Effector CD8-positive, alpha-beta T cell (primary cell): ENCODE data around the gene ZNF248.

ENCODE experiments used
- DNase-seq: peaks from one replicate; lab custom pipeline; 2025; lab: John Stamatoyannopoulos, UW

Gene ZNF248

DNA sequence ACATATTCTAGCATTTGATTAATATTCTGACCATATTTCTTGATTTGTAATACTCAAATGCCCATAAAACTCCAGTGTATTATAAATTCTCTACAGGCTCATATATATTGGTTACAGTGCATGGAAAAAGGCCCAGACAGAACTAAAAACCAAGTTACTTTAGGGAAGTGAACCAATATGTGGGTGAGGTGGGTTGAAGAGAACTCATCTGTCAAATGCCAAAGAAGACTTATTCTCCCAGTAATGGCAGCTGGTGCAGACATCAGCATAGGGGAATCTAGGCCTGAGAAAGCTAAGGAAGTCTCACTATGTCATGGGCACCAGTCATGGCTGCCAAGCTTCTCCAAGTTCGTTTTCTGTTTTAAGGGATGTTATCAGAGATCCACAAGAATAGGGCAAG lies 30.6 kb downstream of the ZNF248 start:
- DNase-seq: no peak

DNA sequence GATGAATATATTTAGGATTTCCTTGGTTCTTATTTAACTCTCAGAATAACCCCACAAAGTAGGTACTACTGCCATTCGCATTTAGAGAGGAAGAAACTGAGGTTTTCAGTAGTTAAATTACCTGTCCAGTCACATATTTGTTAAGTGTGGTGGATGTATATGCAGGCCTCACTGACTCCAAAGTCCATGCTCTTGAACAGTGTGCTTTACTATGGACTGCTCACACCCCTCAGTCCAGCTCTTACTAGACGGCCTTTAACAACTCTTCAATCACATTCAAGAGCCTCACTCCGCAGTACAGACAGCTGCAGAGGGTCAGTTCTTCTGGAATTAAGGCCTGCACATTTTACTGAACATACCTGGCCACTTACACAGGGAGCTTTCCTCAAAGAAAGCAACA lies 36.2 kb downstream of the ZNF248 start:
- no peak for DNase-seq

DNA sequence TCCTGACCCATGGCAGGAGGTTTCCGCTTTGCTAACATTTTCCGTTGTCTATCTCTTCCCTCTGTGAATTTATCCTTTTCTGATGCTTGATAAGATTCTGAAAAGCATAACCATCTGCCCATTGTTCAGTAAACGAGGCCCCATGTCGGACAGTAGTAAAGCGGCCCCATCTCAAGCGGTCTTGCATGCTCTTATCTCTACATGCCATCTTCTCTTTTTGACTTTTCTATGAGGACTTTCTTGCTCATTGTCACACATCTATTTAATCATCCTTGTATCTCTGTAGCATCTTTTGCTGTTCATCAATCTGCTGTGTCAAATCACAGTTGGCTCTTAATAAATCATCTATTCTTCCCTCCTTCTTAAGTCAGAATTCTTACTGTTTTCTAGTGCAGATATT lies 37.6 kb downstream of the ZNF248 start:
- DNase-seq: no peak

DNA sequence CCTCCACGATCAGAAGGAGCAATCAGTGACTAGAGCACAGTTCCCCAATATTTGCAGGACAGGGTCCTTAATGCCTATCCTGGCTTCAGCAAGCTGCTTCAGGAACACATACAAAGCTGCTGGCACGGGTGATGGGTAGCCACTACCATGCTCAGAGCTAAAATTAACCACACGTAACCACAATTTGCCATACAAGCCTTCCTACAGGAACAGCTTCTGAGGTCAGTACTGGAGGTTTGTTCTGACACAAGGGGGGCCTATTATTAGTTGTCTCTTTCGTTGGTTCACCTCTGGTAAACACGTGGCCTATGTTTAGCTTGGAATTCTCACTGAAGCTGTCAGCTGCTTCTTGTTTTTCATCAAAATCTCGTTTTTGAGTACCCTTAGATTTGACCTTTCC lies 41.1 kb downstream of the ZNF248 start:
- DNase-seq: no peak

DNA sequence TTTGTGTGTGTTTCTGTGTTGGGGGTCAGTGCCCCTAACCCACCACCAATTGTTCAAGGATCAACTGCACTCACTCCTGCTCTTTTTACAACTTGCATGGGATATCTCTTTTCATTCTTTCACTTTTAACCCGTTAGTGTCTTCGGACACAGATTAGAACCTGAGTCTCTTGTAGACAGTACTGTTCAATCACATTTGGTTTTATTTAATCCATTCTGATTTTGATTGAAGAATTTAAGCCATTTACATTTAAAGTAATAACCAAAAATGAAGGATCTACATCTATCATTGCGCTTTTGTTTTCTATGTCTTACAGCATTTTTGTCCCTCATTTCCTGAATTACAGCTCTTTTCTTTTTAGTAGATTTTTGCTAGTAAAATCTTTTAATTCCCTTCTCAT lies 43.6 kb downstream of the ZNF248 start:
- DNase-seq: no peak

DNA sequence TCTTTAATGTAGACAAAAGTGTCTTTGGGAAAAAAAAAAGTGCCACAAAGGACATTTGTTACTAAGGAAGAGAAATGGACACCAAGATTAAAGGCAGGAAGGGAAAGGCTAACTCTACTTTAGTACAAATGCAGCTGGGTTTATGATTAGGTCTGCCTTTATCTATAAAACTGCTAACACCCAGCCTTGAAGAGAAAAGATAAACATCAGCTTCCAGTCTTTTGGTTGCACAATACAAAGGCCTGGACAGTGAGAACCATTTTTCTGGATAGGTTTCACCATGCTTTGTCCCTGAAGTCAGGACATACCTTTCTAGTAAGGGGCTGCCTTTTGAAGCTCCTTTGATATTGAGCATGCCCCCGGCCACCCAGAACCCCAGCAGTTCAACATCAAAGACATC lies 45.1 kb downstream of the ZNF248 start:
- DNase-seq: no peak

DNA sequence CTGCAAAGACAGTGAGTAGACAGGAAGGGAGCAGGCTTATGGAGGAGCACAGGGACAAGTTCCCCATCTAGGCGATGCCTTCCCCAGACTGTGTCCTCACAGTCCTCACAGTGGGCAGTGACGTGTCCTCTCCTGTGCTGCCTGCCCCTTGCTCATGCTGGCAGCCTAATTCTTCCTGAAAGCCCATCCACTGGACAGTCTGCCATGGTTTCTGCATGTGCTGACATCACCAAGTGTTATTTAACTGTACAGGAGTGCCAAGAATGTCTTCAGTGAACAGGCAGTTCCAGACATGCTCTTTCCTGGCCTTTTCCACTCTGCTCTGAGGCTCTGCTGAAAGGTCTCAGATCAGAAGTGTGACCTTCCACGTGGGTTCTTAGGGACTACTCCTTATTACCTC lies 54.1 kb downstream of the ZNF248 start:
- no peak for DNase-seq

DNA sequence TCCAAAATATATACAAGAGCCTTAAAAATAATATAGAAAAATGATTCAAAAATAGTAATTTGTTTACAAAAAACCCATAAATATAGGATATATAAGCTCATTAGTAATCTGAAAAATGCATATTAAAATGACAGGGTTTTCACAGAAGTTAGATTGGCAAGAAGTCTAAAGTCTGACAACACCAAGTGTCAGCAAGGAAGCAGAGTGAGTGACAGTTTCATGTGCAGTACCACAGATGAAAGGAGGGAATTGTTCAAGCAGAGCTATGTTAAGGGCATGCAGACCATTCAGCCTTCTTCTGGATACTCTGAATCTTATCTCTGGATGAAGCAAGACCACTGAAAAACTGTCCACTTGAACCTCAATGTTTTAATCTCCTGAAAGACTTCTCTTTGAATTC lies 55.9 kb downstream of the ZNF248 start:
- no peak for DNase-seq

DNA sequence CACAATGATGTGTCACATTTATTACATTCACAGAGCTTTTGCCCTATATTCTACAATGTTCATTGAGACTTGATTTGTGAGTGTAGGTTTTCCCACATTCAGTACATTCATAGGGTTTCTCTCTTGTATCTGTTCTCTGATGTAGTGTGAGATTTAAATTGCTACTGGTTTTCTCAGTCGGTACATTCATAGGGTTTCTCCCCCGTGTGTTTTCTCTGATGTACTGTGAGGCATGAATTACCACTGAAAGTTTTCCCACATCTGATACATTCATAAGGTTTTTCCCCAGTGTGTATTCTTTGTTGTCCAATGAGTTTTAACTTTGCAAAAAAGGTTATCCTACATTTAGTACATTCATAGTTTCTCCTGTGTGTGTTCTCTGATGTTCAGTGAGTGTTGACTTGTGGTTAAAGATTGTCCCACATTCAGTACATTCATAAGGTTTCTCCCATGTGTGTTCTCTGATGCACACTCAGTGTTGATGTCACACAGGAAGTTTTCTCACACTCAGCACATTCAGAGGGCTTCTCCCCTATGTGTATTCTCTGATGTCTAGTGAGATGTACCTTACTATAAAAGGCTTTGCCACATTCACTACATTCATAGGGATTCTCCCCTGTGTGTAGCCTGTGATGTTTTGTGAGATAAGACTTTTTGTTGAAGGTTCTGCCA lies 63.0 kb downstream of the ZNF248 start:
- DNase-seq: no peak

DNA sequence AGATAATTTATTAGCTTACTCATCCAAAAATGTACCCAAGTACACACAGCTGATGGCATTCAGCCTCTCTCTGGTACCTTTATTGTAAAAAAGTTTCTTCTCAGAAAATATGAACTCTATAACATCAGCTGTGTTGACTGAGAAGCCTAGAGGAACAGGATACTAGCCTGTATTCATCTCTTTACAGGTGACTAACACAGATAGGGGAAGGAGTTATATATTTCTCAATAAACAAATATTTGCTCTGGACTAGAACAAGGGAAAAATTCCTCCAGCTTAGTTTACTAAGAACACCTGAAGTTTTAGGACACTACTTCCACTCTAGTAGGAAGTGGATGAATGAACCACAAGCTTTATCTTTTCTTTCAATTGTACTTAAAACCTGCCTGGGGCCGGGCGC lies 67.8 kb downstream of the ZNF248 start:
- DNase-seq: no peak

DNA sequence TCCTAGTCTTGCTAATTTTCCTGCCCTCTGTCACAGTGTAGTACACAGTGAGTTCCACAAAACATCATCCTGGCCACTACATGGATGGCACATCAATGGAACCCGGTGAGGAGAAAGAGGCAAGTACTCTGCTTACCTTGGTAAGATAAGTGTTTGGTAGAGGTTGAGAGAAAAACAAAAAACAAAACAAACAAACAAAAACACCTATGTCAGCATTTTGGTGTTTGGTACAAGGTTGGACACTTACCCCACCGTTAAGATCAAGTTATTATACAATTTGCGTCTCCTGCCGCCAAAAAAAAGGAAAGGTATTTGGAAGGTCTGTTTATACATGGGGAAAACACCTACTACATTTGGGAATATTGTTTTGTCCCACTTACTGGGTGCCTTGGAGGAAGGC lies 72.7 kb downstream of the ZNF248 start:
- DNase-seq: no peak

DNA sequence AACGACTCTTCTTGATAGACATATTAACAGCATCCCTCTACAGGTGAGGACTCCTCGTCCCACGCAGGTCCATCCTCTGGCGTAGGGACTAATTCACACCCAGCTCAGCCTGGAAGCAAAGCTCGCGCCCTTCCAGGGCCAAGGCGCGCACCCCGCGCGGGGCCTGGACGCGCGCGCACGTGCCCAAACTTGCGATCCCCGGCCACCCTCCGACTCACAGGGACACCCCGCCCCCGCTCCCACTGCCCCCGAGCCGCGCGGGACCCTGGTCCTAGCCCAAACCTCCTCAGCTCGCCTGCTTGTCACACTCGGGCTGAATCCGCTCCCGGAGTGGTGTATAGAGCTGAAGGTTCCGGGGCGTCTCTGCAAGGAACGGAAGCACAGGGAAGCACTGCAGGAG lies 76.9 kb downstream of the ZNF248 start:
- no peak for DNase-seq

DNA sequence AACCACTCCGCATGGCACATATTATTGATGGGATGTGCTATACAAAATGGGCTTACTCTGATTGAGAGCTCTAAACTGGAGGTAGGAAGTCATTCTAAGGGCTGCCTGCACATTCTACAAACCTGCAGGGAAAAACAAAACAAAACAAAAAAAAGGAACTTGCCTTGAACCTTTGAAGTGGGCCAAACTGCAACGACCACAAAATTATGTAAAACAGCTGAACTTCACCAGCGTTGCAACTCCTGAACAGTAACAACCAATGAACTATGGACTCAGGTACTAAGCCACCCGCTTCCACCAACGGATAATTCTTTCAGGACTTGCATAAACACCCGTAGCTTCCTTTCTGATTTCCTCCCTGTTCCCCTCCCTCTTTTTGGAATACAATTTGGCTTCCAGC lies 80.4 kb downstream of the ZNF248 start:
- DNase-seq: no peak

DNA sequence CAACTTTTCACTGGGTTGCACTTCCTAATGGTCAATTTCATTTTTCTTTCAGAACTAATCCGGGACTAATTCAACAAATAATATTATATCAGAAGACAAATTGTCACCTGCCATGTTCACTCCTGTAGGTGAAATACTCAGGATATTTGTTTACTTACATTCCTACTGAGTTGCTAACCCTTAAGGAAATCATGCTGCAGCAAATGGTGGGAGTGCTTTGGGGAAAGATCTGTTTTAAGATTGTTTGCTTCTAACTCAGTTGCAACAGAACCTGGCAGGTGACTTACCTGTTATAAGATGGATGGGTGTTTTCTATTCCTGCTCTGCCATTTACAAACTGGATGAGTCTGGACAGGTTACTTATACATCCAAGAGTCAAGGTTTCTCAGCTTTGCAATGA lies 81.8 kb downstream of the ZNF248 start:
- DNase-seq: no peak

DNA sequence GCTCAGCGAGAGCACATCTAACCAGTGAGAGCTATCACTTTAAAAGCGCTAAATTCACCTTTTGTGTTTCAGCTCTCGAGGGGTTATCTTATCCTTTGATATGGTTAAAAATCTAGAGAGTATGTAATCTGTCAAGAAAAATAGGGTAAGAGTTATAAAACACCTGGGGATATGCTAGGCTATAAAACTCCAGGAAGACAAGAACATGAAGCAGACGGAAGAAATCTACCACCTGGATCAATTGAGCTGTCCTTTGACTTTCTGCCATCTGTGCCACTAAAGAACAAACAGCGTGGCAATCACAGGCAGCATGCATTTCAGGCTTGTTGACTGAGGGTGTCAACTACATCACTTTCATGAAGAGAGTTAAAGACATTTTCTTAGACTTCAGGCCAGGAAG lies 83.1 kb downstream of the ZNF248 start:
- DNase-seq: no peak

DNA sequence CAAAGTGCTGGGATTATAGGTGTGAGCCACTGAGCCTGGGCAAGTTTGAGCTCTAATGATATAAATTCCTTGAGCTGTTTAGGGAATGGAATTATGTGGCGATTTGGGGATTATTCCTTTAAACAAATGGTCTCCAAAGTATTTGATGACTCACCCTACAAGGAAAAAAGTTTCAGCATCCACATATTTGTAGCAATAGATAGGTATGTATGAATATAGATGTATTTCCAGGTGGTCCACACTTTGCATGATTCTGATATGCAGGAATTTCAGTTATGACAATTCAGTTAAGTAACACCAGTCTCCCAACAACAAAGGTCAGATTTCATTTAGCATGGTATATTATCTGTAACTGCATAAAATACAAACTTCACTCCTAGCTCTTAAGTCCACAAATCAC lies 92.2 kb downstream of the ZNF248 start:
- DNase-seq: no peak

DNA sequence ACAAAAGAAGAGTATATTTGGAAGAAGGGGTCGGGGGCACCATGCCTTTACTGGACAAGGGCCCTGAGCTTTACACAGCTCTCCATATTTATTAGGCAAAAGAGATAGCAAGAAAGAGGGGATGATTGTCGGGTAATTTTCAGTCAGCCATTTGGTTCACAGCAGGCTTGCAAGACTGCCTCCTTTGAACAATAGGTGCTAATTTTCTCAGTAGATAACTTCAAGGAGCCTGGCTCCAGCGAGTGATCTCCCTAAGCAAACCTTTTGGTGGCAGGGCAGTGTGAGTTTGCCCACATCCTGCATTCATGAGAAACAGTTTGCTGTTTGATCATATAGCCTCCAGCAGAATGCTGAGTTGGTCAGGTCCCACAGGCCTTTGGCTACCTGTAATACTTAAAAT lies 94.3 kb downstream of the ZNF248 start:
- no peak for DNase-seq

DNA sequence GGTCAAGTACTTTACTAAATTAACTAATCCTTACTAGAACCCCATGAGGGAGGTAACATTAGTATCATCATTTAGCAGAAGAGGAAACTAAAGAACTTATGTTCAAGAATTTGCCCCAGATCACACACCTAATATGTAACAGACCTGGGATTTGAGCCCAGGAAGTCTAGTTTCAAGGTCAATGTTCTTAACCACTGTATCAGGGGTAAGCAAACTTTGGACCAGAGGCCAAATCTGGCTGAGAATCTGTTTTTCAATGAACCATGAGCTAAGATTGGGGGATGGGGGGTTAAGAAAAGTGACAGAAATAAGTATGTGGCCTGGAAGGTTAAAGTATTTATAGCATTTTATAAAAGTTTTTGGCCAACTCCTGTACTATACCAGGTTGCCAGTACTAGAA lies 95.1 kb downstream of the ZNF248 start:
- no peak for DNase-seq

DNA sequence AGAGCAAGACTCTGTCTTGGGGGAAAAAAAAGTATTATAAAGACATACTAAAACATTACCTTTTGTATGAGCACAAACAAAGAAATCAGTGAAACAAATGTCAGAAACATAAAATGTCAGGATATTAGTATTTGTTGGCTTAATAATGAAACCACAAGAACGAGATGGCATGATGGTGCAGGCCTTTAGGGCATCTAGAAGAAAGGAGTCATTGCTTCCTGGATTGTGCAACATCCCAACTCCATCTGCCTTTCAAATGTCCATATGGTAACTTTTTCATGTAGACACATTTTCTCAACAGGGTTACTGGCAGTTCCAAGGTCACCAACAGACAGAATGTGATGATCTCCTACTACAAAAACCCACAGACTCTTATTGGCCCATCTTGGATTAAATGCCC lies 96.6 kb downstream of the ZNF248 start:
- DNase-seq: no peak

DNA sequence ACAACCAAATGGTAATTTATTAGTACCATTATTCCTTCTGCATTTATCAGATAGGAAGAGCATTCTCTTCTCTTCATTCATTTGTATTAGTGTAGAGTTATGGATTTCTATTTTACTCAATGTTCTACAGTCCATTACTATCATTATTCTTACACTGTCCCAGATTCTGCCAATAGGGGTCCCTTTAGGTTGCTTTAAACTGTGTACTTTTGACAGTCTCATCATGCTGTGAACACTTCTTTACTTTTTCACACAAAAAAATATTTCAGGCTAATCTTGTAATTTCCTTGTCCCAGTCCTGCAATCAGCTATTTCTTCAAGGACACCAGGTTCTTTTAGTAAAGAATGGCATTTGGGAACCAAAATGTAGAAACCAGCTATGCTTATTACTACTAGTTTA lies 99.3 kb downstream of the ZNF248 start:
- no peak for DNase-seq

DNA sequence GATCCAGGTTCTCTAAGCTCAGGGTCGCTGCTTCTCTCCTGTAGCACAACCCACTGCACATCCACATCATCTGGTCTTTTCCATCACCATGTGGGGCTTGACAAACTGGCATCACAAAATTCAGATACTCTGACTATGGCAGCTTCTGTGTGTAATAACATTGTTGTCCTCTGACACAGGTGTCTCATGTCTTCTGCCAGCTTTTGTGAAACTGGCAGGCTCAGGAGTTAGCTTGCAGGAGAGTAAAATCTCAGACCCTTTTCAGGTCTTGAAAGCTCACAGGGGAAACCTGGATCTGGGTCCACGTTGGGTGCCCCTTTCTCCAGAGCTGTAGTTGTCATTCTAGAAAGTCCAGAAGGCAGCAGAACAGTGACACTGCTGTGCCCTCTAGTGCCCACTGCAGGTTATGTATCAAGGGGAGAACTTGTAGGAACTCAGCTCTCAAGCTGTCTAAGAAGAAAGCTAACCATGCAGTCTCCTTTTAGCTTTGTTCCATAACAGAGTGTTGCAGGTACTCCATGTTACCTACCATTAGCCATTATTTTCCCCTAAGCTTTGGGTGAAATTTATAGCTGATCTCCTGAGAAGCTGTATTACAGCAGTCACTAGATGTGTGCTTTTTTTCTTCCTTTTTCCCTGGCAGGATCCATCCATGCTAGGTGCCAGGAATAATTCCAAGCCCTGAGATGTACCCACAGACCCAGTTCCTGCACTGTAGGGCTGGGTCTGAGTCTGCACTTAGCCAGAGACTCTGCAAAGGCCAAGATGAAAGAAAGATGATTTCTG lies 102.7 kb downstream of the ZNF248 start:
- DNase-seq: no peak

DNA sequence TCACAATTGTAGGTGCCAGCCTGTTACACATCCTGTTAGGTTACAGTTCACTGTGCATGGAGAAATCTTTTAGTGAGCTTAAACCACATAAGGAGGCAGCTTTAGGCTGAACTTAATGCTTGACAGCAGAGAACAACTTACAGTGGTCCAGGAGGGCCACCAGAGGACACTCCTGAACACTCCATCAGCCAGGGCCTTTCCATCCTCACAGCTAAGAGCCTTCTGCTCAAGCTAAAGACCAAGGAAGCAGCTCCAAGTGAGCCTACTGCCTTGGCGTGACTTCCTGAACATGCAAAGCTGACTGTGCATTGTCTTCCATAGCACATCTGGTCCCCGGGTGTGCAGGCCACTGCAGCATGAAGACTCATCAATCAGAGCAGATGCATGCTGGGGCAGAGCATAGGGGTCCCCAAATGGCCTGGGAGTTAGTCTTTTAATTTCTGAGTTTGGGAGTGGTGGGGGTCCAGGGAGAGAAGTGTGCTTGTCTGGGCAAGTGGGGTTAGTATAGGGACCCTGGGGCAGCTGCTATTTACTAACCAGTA lies 105.0 kb downstream of the ZNF248 start:
- no peak for DNase-seq

DNA sequence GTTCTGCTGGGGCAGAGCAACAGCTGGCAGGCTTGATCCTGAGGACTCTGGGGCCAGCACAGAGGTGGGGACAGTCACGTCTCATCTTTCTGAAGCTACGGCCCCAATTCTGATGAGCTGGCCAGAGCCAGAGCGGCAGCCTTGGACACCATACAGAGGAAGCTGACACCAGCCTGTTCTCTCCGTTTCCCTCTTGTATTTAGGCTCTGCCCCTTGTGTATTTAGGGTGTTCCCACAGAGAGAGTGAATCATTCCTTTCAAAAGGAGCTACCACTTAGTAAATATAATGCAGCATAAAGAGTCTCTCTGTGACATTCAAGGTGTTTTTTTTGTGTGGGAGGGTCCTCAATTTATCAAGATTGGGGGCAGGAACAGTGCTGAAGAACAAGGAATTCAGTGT lies 109.2 kb downstream of the ZNF248 start:
- no peak for DNase-seq

DNA sequence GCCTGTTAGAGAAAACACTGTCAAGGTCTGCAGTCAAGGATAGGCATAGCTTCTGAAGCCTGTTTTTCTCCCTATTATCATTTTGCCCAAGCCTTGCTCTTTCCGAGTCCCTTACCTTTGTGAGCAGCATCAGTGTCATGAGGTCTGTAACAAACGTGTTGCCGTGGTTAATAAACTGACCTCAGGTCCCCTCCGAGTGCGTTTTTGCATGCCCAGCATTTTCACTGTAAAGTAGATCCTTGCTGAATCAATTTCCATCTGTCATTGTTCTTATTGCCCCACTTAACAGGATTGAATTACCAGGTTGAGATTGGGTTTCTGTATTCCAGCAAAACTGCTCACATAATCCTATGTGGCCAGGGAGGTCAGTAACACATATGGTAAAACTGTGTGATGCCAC lies 110.3 kb downstream of the ZNF248 start:
- DNase-seq: no peak
